Common myeloid progenitor, CD34-positive (primary cell): ENCODE data around the gene JAK1.

Source experiments
- CTCF ChIA-PET: fragments of 350-600 bp; sonication (Branson Sonifier 250); formaldehyde crosslinking; loops from one replicate; lab custom pipeline; 2021; ENCODE audit warnings: antibody characterized with exemption; lab: Charles Lee
- POLR2A ChIA-PET: fragments of 350-600 bp; sonication (Branson Sonifier 250); formaldehyde crosslinking; loops from one replicate; lab custom pipeline; 2021; ENCODE audit warnings: antibody characterized with exemption; lab: Charles Lee
- DNase-seq, 3 donors: peaks; one replicate each; pipeline versions ENCODE4 v3.0.0 to v3.0.0-alpha.2; 2013
- H3K27ac ChIP-seq, 2 experiments: 1 replicate in 1 of 2; 2 replicates in 1 of 2; pipeline ENCODE4 v1.7.0; 2013; ENCODE audit warnings: inconsistent platforms in 2 of 2, low read length in 2 of 2, mild to moderate bottlenecking in 2 of 2, low read depth in 1 of 2, moderate library complexity in 1 of 2; ENCODE audit not compliant: severe bottlenecking in 2 of 2, insufficient read depth in 1 of 2, poor library complexity in 1 of 2
- H3K27me3 ChIP-seq, 5 experiments: replicated peaks in 2 of 5; 1 replicate in 3 of 5; 2 replicates in 2 of 5; pipeline versions ENCODE4 v1.6.1 to v1.7.0; 2013; ENCODE audit warnings: low read length in 4 of 5, mild to moderate bottlenecking in 2 of 5, moderate library complexity in 2 of 5, inconsistent platforms in 1 of 5; ENCODE audit not compliant: insufficient read depth in 5 of 5, control insufficient read depth in 4 of 5
- H3K36me3 ChIP-seq, 4 experiments: 1 replicate in 2 of 4; 2 replicates in 2 of 4; pipeline versions ENCODE4 v1.6.1 to v1.7.0; 2013; ENCODE audit warnings: low read length in 3 of 4, control low read depth in 1 of 4, mild to moderate bottlenecking in 1 of 4; ENCODE audit not compliant: control insufficient read depth in 4 of 4, insufficient read depth in 4 of 4
- H3K4me1 ChIP-seq, 4 experiments: 1 replicate in 3 of 4; 2 replicates in 1 of 4; pipeline versions ENCODE4 v1.6.1 to v1.7.1; 2013; ENCODE audit warnings: low read length in 3 of 4, mild to moderate bottlenecking in 3 of 4, control low read depth in 1 of 4, inconsistent platforms in 1 of 4, moderate library complexity in 1 of 4; ENCODE audit not compliant: control insufficient read depth in 4 of 4, insufficient read depth in 4 of 4; ENCODE audit errors: control extremely low read depth in 1 of 4
- H3K4me3 ChIP-seq, 7 experiments: 1 replicate in 4 of 7; 2 replicates in 3 of 7; pipeline versions ENCODE4 v1.5.1 to v1.7.0; 2013; ENCODE audit warnings: mild to moderate bottlenecking in 7 of 7, low read length in 6 of 7, moderate library complexity in 6 of 7, inconsistent platforms in 2 of 7, low read depth in 2 of 7, control low read depth in 1 of 7; ENCODE audit not compliant: insufficient read depth in 4 of 7, control insufficient read depth in 1 of 7; ENCODE audit errors: extremely low read depth in 1 of 7
- H3K9me3 ChIP-seq, 5 experiments: 1 replicate in 4 of 5; 2 replicates in 1 of 5; pipeline versions ENCODE4 v1.6.1 to v1.7.1; 2013; ENCODE audit warnings: low read length in 4 of 5, mild to moderate bottlenecking in 2 of 5, inconsistent platforms in 1 of 5, low read depth in 1 of 5, moderate library complexity in 1 of 5; ENCODE audit not compliant: control insufficient read depth in 4 of 5, insufficient read depth in 2 of 5; ENCODE audit errors: control extremely low read depth in 1 of 5
- WGBS: methylation state at CpG from one replicate; pipeline ENCODE4 v1.1.5; 2013; ENCODE audit not compliant: insufficient coverage; 5-methylcytosine and 5-hydroxymethylcytosine counted together

Gene JAK1

GRCh38 chr1:64917907-64918306 lies 48.4 kb downstream of the JAK1 start:
- ChIA-PET POLR2A (no interaction called here), CTCF (interaction anchor here (1.3 kb wide), 1 partner anchor 44 kb away, joined by 3 read pairs; no protein-coding TSS in a partner anchor)
- no peak for DNase-seq
- no peaks in the 10 kb centered on the region for H3K27me3 ChIP-seq
- H3K4me1 ChIP-seq, result peaks cover 11 to 36% (median 15%) of the 10 kb centered on the region in 4 experiments
- no peaks in the 10 kb centered on the region for H3K9me3 ChIP-seq
- no peaks in the 10 kb centered on the region for H3K36me3 ChIP-seq
- no peak overlapping the region for H3K27ac ChIP-seq
- no peak overlapping the region for H3K4me3 ChIP-seq

- H3K36me3 ChIP-seq, result no peaks in the 10 kb centered on the region
- ChIA-PET CTCF (interaction anchor here (0.7 to 1.3 kb wide), 2 partner anchors 9 to 45 kb away, joined by 3 read pairs; no protein-coding TSS in a partner anchor), POLR2A (no interaction called here)
- H3K27ac ChIP-seq, result no peak overlapping the region
- peak in 2 of 3 donors; percentile 28 to 41 for DNase-seq
- H3K4me1 ChIP-seq, result peaks cover 10 to 35% (median 14%) of the 10 kb centered on the region in 4 experiments
- no peaks in the 10 kb centered on the region for H3K9me3 ChIP-seq
- no peaks in the 10 kb centered on the region for H3K27me3 ChIP-seq
- WGBS, result 62% methylated on average over 3 of the region's 3 CpGs
- H3K4me3 ChIP-seq, result no peak overlapping the region
Measured at GRCh38 chr1:64917328-64917861, 49.0 kb downstream of the JAK1 start.

- CTCF ChIA-PET, result interaction anchor here (0.6 to 1.7 kb wide), 4 partner anchors 13 to 62 kb away, joined by 3 to 5 read pairs (median 3); no protein-coding TSS in a partner anchor
- POLR2A ChIA-PET, result interaction anchor here (0.6 kb wide), 1 partner anchor 21 kb away, joined by 3 read pairs; no protein-coding TSS in a partner anchor
- Histone ChIP-seq H3K36me3 (no peaks in the 10 kb centered on the region), H3K4me1 (peaks cover 4 to 23% (median 13%) of the 10 kb centered on the region in 4 experiments), H3K27me3 (no peaks in the 10 kb centered on the region), H3K9me3 (no peaks in the 10 kb centered on the region), H3K4me3 (no peak overlapping the region), H3K27ac (peak overlapping the region in 1 of 2 experiments; percentile 6)
- no peak for DNase-seq
- 97% methylated on average over 5 of the region's 9 CpGs for WGBS
Measured at GRCh38 chr1:64915381-64916274, 50.7 kb downstream of the JAK1 start.

GRCh38 chr1:64913361-64914015 lies 52.9 kb downstream of the JAK1 start:
- CTCF ChIA-PET, result no interaction called here
- Histone ChIP-seq H3K27me3 (no peaks in the 10 kb centered on the region), H3K9me3 (no peaks in the 10 kb centered on the region), H3K4me3 (no peak overlapping the region), H3K27ac (no peak overlapping the region), H3K36me3 (no peaks in the 10 kb centered on the region), H3K4me1 (peaks cover 4 to 23% (median 13%) of the 10 kb centered on the region in 4 experiments)
- POLR2A ChIA-PET, result no interaction called here
- no peak for DNase-seq
- 91% methylated on average over 1 of the region's 3 CpGs for WGBS

GRCh38 chr1:64912191-64912590 lies 54.2 kb downstream of the JAK1 start:
- Histone ChIP-seq H3K27me3 (no peaks in the 10 kb centered on the region), H3K9me3 (no peaks in the 10 kb centered on the region), H3K4me1 (peaks cover 3 to 17% (median 7%) of the 10 kb centered on the region in 4 experiments), H3K27ac (no peak overlapping the region), H3K4me3 (no peak overlapping the region), H3K36me3 (no peaks in the 10 kb centered on the region)
- DNase-seq, result no peak
- ChIA-PET POLR2A (no interaction called here), CTCF (interaction anchor here (1.1 to 2.3 kb wide), 5 partner anchors 9 to 109 kb away, joined by 5 to 6 read pairs (median 6); partner anchors contain the start of gene JAK1)
- WGBS, result 100% methylated on average over 1 of the region's 2 CpGs

- DNase-seq, result no peak
- Histone ChIP-seq H3K36me3 (no peaks in the 10 kb centered on the region), H3K4me3 (no peak overlapping the region), H3K4me1 (peaks cover 0 to 10% (median 2%) of the 10 kb centered on the region in 4 experiments), H3K27me3 (no peaks in the 10 kb centered on the region), H3K9me3 (no peaks in the 10 kb centered on the region), H3K27ac (no peak overlapping the region)
- CTCF ChIA-PET, result interaction anchor here (0.7 to 2.3 kb wide), 6 partner anchors 8 to 110 kb away, joined by 3 to 6 read pairs (median 6); partner anchors contain the start of gene JAK1
- WGBS, result 96% methylated on average over 3 of the region's 3 CpGs
- POLR2A ChIA-PET, result no interaction called here
Measured at GRCh38 chr1:64911326-64911725, 55.0 kb downstream of the JAK1 start.
